ENCODE data around the gene WRAP73.

Gene WRAP73

DNA sequence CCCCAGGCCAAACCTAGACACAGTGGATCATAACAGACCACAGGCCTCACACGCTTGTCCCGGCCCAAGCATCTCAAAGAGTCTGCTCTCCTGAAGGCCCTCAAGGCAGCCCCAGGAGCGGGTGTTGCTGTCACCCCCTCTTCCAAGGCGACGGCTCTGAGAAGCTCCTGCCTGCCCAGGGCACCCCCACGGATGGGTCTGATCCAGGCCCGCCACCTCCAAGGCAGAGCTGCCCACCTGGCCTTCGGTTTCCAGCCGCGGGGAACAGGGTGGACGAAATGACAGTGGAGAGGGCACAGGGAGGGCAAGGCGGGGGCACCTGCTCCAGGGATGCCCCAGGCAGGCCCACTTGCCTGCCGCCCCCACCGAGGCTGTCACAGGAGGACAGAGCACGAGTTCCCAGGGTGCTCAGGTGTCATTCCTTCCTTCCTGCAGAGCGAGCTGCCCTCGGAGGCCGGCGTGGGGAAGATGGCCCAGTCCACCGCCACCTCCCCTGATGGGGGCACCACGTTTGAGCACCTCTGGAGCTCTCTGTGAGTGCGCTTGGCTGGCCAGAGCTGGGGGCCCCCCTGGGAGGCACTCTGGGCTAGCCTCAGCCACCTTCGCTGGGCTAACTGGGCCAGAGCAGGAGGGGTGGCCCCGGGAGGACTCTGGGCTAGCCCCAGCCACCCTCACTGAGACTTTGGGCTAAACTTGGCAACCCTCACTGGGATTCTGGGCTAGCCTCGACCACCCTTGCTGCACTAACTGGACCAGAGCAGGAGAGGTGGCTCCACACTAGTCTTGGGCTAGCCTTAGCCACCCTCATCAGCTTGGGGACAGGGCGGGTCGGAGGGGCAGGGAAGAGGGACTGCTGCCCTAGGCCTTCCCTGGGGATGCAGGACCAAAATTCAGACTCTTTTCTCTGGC lies 32.2 kb upstream of the WRAP73 start:
- no peak for DNase-seq

DNA sequence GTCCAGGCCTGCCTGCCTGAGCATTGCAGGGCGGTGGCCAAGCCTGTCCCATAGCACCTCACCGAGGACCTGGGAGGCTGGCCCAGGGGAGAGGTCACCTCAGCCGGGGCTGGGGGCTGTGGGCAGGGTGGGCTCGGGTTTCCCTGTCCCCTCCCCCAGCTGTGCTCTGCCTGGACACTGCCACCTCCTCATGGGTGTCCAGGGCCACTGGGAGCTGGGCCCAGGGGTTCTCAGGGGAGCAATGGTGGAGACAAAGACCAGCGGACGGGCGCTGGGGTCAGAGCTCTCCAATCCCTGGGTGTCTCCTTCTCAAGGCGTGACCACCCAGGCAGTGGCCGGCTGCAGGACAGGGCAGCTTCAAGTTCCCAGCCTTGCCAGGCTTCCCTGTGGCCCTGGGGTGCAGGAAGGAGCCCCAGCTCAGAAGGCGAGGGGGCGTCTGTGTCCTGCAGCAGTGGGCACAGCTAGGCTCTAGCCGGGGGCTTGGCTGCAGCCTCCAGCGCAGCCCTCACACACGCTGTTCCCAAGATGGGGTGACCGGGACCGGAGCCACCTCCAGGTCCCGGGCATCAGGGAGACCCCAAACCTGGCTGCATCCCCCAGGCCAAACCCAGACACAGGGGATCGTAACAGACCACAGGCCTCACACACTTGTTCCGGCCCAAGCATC lies 31.5 kb upstream of the WRAP73 start:
- DNase-seq: no peak

DNA sequence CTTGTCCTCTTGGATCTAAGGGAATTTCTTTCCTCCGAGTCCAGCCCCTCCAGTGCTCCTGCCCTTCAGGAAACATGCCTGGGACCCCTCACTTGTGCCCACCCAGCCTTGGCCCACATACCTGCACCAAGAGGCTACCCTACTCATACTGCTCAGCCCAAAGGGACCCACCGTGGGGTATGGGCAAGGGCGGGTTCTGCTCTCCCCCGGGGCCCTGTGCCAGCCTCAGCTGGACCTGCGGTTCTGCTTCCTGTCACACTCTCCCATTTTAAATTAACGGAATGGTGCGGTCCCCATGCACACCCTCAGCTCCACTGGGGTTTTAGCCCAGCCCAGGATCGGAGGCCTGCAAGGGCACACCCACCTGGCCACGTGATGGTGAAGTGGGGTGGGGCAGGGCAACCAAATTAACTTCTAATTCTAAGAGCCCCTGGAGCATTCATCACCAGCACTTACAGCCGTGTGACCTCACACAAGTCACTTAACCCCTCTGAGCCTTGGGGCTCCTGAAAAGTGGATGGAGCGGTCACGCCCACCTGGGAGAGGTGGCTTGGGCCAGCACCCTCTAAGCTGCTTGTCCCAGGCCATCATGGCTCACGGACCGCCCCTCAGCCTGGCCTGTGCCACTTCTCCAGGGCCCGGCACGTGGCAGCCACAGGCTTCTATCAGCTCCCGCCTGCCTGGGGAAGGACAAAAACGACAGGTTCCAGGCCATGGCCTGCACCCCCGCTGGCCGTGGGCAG lies 30.8 kb upstream of the WRAP73 start:
- DNase-seq: no peak

DNA sequence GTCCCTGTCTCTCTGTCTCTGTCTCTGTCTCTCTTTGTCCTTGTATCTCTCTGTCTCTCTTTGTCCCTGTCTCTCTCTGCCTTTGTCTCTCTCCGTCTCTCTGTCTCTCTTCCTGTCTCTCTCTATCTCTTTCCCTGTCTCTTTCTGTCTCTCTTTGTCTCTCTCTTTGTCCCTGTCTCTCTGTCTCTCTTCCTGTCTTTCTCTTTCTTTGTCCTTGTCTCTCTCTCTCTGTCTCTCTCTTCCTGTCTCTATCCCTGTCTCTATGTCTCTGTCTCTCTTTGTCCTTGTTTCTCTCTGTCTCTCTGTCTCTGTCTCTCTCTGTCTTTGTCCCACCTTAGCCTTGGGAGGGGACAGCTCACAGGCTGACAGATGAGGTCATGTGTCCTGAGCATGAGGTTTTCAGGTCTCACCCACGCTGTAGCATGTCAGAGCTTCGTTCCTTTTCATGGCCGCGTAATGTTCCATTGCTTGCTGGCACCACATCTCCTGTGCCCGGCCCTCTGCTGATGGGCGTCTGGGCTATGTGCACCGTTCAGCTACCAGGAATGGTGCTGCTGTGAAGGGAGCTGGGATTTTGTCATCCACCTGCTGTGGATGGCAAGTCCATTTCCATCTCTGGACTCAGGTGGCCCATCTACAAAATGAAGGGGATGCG lies 30.0 kb upstream of the WRAP73 start:
- no peak for DNase-seq

DNA sequence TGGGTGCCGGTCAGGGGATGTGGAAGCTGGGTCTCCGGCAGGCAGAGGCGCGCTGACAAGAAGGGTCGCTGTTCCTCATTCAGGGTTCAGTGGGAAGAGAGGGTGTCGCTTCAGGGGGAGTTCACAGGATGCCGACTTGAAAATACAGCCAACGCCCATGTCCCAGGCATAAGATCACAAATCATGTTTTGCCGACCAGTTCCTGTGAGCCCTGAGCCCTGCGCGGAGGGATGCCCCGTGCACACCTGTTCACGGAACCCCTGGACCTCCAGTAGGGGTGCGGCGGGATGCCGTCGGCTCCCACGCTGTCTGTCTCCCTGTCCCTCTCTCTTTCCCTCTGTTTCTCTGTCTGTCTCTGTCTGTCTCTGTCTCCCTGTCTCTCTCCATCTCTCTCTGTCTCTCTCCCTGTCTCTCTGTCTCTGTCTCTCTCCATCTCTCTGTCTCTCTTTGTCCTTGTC lies 29.2 kb upstream of the WRAP73 start:
- no peak for DNase-seq

DNA sequence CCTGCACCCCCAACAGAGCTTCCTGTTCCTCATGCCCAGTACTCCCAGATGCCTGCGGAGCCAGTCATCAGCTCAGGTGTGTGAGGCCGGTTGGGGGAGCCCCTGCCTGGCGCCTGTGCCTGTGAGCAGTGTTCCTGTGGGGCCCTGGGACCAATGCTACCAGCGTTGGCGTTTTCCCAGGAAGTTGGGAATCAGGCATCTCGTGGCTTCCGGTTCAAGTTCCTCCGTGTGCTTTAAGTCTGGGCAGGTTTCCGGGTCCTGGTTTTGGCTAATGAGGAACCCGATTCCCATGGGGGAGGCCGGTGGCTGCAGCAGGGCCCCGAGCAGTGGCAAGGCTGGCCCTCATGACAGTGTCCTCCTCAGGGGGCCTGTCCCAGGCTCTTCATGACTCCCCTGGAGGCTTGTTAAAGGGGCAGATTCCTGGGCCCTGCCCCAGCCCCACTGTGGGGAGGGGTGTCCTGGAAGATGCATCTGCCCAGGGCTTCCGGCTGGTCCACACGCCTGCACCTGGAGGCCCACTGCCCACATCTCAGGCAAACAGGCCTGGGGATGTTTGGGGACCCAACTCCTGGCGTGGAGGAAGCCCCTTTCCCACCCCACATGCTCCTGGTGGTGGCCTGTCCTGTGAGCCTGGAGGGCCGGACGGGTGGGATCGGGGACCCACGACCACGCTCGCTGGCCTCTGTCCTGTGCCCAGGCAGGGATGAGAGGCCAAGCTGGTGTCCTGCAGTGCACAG lies 28.6 kb upstream of the WRAP73 start:
- no peak for DNase-seq

DNA sequence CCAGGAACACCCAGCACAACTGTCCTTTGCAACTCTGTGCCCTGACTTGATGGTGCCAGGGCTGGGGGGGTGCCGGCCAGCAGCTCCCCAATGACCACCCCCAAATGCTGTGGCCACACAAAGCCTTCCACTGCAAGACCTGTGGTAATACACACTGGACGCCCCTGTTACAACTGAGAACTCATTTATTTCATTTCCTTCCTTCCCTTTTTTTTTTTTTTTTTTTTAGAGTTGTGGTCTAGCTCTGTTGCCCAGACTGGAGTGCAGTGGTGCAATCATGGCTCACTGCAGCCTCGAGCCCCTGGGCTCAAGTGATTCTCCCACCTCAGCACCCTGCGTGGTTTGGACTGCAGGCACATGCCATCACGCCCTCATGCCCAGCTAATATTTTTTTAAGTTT lies 27.6 kb upstream of the WRAP73 start:
- DNase-seq: no peak

DNA sequence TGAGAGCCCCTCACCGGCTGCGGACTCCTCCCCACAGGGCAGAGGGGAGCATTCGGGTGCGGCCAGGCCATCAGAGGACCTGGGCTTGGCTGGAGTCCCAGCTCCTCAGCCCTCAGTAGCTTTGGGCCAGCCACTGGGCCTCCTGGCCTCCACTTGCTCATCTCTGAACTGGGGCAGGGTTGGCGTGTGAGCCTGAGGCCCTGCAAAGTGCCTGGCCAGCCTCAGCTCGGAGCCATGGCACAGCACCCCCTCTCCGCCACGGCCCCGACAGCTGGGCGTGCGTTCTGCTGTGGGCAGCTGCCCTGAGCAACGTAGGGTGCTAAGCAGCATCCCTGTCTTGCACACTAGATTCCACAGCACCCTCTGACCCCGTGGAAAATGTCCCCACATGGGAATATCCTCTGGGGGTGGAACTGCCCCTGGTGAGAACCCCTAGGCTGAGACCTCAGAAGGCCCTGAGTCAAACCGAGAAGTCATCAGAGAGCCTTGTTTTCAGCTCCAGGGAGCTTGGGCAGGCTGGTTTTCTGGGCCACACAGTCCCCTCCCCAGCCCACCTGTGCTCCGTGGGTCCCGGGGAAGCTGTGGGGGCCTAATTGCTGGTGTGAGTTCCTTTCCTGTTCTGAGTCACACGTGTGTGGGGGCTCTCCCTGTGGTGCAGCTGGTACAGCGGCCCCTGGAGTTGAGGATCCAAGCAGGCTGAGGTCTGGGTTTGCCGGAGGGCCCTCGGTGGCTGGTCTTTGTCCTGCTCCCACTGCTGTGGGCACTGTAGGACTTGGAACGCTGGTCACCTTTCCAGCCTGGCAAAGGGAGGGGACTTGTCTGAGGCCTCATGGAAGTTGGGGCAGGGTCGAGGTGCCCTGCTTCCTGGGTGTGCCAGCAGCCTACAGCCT lies 26.9 kb upstream of the WRAP73 start:
- no peak for DNase-seq

DNA sequence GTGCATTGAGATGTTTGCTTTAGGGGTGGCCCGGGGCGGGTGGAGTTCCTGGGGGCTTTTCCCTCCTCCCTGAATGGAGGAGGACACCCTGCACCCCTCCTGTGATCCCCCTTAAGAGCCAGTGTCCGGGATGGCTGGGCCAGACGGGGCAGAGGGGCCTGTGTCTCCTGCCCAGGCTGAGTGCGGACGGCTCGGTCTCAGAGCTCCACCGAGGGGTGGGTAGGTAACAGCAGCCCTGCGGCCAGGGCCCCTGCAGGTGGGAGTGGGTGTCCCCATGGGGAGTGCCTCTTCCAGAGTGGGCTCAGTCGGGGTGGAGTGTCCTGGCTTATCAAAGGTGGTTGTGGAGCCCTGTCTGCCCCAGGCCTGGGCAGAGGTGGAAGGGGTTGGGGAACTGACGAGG lies 25.5 kb upstream of the WRAP73 start:
- no peak for DNase-seq

DNA sequence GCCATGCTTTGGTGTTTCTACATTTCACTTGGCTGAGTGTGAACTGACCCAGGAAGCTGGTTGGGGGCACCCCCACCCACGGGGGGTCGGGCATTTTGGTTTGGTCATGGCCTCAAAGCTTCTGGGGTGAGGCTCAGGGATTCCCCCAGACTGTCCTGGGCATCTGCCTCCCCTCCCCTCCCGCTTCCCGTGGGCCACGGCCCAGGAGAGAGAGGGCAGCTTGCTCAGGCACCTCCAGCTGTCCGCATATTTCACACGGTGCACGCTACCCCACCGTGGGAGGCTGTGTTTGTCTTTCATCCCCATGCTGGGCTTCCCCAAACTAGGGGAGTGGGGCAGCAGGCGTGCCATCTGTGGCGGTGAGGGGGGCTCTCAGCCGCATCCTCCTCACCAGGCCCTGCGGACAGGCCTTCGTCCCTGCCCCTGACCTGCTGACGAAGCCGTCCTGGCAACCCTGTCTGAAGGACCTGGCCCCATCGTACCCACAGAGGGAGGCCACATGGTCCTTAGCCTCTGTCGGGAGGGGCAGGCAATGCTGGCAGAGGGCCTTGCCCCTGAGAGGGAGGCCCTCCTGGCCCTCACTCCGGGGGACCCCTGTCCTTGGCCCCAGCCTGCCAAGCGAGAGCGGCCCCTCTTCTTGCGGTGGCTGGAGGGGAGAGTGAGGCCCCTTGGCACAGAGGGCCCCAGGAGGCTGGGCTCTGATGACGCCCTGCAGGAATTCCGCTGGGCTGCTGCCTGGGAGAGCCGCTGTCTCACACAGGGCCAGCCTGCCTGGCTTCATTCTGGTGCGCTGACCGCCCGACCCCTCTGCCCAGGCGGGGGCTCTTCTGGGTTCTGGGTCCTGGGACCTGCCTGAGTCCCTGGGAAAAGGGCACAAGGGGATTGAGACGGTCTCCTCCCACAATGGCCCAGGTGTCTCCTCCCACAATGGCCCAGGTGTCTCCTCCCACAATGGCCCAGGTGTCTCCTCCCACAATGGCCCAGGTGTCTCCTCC lies 24.5 kb upstream of the WRAP73 start:
- DNase-seq: no peak

DNA sequence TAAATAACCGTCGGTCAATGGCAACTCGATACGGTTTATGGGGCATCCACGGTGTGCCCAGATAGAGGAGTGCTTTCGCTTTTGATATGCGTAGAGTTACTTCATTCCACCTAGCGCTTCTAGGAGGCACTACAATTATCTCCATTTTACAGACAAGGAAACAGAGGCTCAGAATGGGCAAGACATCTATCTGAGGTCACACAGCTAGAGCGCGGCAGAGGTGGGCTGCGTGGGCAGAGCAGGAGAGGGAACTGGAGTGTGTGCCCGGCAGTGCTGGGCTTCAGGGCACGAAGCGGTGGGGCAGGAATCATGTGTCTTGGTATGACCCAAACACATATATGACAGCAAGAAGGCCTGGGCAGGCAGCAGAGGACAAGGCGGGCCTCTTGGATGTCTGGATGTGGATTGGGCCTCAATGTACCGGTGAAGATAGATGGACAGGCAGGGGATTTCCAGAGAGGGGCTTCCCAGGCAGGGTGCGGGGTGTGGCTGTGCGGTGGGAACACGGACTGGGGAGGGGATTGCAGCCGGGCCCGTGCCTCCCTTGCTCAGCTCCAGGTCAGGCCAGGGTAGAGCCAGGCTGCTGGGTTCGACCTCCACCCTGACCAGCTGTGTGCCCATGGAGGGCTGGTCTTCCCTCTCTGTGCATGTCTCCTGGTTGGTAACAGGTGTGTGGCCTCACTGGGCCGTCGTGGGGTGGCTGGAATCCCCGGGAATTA lies 23.6 kb upstream of the WRAP73 start:
- DNase-seq: no peak

DNA sequence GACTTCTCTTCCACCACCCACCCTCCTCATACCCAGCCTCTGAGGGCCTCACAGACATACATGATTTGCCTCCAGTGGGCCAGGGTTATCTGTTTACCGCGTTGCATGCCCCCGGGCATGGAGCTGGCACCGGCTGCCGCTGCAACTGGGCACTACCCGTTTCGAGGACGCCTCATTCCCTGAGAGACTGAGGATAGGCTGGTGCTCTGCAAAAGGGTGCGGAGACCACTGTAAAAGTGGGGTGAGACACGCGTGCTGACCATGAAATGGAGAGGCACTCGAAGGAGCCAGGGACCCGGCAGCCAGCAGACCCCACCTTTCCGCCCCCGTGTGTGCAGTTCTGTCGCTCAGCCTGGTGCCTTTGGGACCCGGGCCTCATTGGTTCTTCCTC lies 23.1 kb upstream of the WRAP73 start:
- DNase-seq: no peak

DNA sequence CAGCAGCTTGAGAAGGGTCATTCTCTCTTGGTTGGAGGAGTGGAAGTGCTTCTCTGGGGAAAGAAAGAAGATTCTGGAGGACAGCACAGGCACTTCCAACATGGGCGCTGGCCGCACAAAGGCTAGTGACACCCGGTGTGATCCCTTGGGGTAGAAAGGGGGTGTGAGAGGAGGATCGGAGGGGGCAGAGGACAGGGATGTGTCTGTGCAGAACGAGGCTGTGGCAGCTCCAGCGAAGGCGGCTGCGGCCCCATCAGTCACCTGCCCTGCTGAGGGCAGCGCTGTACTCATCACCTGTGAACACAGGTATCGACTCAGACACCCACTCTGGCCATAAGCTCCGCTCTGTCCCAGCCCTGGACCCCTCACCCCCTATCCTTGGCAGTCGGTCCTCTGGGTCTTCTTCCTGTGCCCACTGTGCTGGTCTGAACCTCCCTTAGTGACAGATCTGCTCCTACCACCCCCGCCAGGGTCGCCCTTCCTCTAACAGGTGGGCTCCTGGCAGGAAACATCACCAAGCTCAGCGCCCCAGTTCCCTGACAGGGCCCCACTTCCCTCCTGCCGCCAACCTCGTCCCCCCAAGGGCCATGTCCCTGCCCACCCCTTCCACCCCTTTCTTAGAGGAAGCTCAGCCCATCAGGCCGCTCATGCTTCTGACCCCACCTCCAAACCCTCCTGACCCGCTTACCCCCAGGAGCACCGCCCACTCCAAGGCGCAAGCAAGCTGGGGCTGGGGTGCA lies 22.5 kb upstream of the WRAP73 start:
- DNase-seq: no peak

DNA sequence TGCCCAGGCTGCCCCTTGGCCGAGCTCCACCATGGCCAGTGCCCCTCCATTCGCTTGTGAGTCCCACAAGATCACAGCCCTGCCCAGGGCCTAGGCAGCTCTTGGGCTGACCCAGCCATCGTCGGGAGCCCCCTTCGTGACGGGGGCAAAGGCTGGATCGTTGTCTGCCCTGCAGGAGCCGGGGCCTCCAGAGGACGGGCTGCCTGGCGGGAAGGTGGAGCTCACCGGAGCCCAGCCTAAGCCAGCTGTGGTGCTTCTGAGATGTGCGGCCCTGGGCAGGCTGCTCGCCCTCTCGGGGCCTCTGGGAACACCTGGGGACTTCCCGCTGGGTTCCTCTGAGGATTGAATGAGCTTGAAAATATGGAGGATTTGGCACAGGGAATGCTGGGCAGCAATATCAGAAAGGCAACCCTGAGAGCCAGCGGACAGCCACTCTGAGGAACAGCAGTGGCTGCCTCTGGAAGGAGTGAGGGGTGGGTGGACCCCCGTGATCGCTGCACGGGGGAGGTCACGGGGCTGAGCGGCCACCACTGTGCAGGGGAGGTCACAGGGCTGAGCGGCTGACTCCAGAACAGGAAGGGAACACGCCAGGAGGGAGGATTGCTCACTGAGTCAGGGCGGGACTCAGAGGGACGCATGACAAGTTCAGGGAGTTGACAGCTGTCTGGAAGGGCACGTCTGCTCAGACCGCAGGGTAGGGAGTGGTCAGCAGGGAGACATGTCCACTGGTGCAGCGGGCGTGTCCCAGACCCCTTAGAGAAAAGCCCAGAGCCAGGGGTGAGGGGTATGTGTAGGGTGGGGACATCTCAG lies 21.7 kb upstream of the WRAP73 start:
- no peak for DNase-seq

DNA sequence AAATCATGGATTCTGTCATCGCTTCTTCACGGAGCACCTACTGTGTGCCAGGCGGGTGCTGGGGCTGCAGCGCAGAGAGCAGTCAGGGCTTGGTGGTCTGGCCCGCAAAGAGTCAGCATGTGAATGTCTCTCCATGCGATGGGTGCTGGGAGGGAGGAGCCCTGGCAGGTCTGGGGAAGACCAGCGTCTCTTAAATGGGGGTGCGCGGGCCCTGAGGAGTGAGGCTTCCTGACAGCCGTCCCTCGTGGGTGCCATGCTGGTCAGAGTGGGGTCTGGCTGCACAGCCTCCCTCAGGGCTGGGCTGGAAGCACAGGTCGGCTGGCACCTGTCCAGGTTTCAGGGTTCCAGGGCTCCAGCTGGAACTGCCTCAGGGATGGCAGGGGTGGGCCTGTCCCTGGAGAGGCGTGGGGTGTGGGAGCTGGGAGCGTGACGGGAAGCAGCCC lies 20.9 kb upstream of the WRAP73 start:
- no peak for DNase-seq

DNA sequence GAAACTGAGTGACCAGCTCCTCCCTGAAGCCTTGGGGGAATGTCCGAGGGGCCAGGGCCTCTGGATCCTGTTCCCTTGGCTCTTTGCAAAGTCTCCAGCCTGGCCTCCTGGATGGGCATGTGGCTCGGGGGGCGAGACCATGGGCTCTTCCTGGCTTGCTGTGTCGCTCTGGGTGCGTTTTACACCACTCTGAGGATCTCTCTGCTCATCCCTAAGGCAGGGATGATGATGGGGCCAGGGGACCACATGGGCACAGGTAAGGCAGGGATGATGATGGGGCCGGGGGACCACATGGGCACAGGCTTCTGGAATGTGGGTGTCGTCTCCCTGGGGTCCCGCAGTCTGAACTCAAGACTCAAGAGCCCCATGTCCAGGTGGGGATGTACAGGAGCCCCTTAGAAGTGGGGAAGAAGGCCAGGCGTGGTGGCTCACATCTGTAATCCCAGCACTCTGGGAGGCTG lies 20.1 kb upstream of the WRAP73 start:
- no peak for DNase-seq

DNA sequence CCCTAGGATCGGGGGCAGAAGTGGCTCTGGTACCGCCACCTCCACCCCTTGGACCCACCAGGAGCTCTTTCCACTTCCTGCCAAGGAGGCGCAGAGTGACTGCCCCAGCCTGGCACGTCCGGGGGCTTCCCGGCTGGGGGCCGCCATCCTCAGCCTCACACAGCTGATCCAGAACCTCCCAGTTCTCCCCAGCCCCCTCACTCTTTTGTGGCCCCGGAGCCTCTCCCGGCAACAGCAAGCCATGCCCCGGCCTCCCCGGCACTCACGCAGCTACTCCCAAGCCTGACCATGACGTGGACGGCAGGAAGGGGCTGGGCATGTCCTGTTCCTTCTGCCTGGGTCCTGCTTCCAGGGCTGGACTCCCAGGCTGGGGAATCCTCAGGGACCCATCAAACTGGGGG lies 19.5 kb upstream of the WRAP73 start:
- no peak for DNase-seq
